ENCODE measurements around the gene PARS2.

Gene PARS2

DNA sequence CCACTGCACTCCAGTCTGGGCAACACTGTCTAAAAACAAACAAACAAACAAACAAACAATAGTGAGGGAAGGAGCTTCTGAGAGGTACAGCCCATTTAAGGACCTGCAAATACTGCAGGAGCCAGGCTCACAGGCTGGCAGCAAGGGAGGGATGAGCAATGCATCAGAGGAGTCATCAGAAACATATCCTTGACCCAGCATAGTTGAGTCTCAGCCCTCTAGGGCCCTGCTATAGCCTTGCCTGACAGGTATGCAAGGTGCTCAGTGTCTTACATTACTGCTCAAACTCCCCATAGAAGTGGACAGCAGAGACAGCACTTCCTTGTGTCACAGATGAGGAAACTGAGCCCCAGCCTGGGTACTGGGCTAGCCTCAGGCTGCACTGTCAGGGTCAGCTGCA, 55.9 kb downstream of the PARS2 start:
- H3K4me3 ChIP-seq (ENCODE audit: low read length) = no peak overlapping the region
- no peaks in the 10 kb centered on the region for H3K79me2 ChIP-seq (ENCODE audit: low read length)
- H3K4me1 ChIP-seq (ENCODE audit: low read length) = no peaks in the 10 kb centered on the region
- H3K4me2 ChIP-seq (ENCODE audit: low read depth, low read length) = no peak overlapping the region
- no peak overlapping the region for H3K9ac ChIP-seq (ENCODE audit: low read length)
- no peak for DNase-seq
- H3K9me2 ChIP-seq (replicated peaks; ENCODE audit: insufficient read depth, low read length) = no peaks in the 10 kb centered on the region
- H3K27ac ChIP-seq (ENCODE audit: low read length) = no peak overlapping the region
- no peak for TF ChIP-seq EZH2 (optimal IDR thresholded peaks at IDR 0.05; ENCODE audit: low read depth, low read length)
- no peak for TF ChIP-seq EZH2phosphoT487 (IDR thresholded peaks at IDR 0.05; ENCODE audit: low read length)
- no peaks in the 10 kb centered on the region for H4K20me1 ChIP-seq (ENCODE audit: insufficient read depth, low read length)
- no peaks in the 10 kb centered on the region for H3K36me3 ChIP-seq (replicated peaks; ENCODE audit: insufficient read depth, low read length)
- H3F3A ChIP-seq (ENCODE audit: insufficient read depth, low read length) = no peaks in the 10 kb centered on the region
- no peak overlapping the region for H2AFZ ChIP-seq (ENCODE audit: low read length)
- peaks cover 42% of the 10 kb centered on the region; the same call in 1 of the 2 replicates for H3K27me3 ChIP-seq (replicated peaks; ENCODE audit: insufficient read depth, low read length)
- H3K9me3 ChIP-seq (replicated peaks; ENCODE audit: insufficient read depth, low read length) = no peaks in the 10 kb centered on the region

Data from MM.1S (cell line).